T-helper 17 cell (primary cell): ENCODE data around the gene ACBD6. TPM values are rescaled to one million over a fixed set of nuclear protein-coding genes. Genes with fewer than 3 reads are reported as not detected.

ENCODE experiments used
- total RNA-seq, 4 donors: library from RNA in 2 of 4; stranded (reverse) in 2 of 4; gene quantifications; one replicate each; pipeline ENCODE4 v1.2.3 and lab custom pipeline; 2022 to 2026

ACBD6 gene
- total RNA-seq, 2 donors from 2014 or later = 28.9 to 33.1 TPM

Other genes starting within 250 kb of the ACBD6 start
- not detected for gene OVAAL, start 56.4 kb upstream of the ACBD6 start, total RNA-seq
- 10 to 100 TPM; 18.6 to 18.9 TPM for gene XPR1, start 129.4 kb upstream of the ACBD6 start, total RNA-seq